Neural crest cell (in vitro differentiated cells): ENCODE data around the gene RAB4A. TPM values are rescaled to one million over a fixed set of nuclear protein-coding genes. Genes with fewer than 3 reads are reported as not detected.
A peak's percentile ranks its signal among the peaks of the same experiment; 100 is the strongest.

Source experiments
- DNase-seq: peaks from one replicate; pipeline ENCODE4 v3.0.0; 2021; ENCODE audit warnings: low read depth, mixed read lengths, low spot score
- H3K27ac Mint-ChIP-seq: one replicate; pipeline ENCODE4 v1.8.0; 2021; ENCODE audit warnings: mild to moderate bottlenecking, mixed read lengths; ENCODE audit not compliant: unreplicated experiment
- H3K27me3 Mint-ChIP-seq: 2 replicates; pipeline ENCODE4 v1.8.0; 2021; ENCODE audit warnings: low read depth, mild to moderate bottlenecking, mixed read lengths
- H3K36me3 Mint-ChIP-seq: 2 replicates; pipeline ENCODE4 v1.8.0; 2021; ENCODE audit warnings: low read depth, mild to moderate bottlenecking, mixed read lengths
- H3K4me1 Mint-ChIP-seq: 2 replicates; pipeline ENCODE4 v1.8.0; 2021; ENCODE audit warnings: mixed read lengths
- H3K4me3 Mint-ChIP-seq: one replicate; pipeline ENCODE4 v1.8.0; 2021; ENCODE audit warnings: mild to moderate bottlenecking, mixed read lengths
- H3K9me3 Mint-ChIP-seq: 2 replicates; pipeline ENCODE4 v1.8.0; 2021; ENCODE audit warnings: mixed read lengths
- CTCF ChIP-seq: fragments of 200-600 bp; sonication (generic); conservative IDR thresholded peaks from 2 replicates; pipeline ENCODE4 v1.5.0; 2021; ENCODE audit warnings: antibody characterized with exemption, mild to moderate bottlenecking
- long read RNA-seq: library from polyadenylated mRNA; unstranded; transcript quantifications from one replicate; pipeline ENCODE4 v2.0.0, GENCODE V29; 2020
- total RNA-seq: library from RNA; stranded (reverse); gene quantifications from 2 replicates; pipeline ENCODE4 v1.2.1, GENCODE V29; 2021

The RAB4A gene
- 67.0 and 69.0 TPM in 2 replicates for total RNA-seq
- long read RNA-seq, transcript RAB4A-201 (8 exons, 2,966 nt) = major isoform, 33 of 35 reads
- long read RNA-seq, partial matches to known transcripts = 1 of 35 reads
- long read RNA-seq, other reads (novel, unspliced or antisense) = 1 of 35 reads

- peak within 1 kb of the TSS; percentile 85 for H3K27ac Mint-ChIP-seq
- H3K9me3 Mint-ChIP-seq = peaks cover 4% of the 10 kb centered on the region
- H3K4me3 Mint-ChIP-seq = peak within 1 kb of the TSS; percentile 95
- H3K4me1 Mint-ChIP-seq = peaks cover 29% of the 10 kb centered on the region
- peaks cover 13% of the 10 kb centered on the region for H3K36me3 Mint-ChIP-seq
- TF ChIP-seq CTCF = no peak
- no peaks in the 10 kb centered on the region for H3K27me3 Mint-ChIP-seq
- peak; percentile 73 for DNase-seq
These were observed at the start of gene RAB4A for GRCh38 chr1:229270547-229271447. Gene RAB4A (plus strand): TSS chr1:229271111. CDS start chr1:229271340, 229 bp downstream.

GRCh38 chr1:229222081-229222480 is 48.8 kb upstream of the RAB4A start:
- no peak overlapping the region for H3K4me3 Mint-ChIP-seq
- DNase-seq = no peak
- no peak overlapping the region for H3K27ac Mint-ChIP-seq
- H3K9me3 Mint-ChIP-seq = no peaks in the 10 kb centered on the region
- H3K36me3 Mint-ChIP-seq = no peaks in the 10 kb centered on the region
- peaks cover 7% of the 10 kb centered on the region for H3K4me1 Mint-ChIP-seq
- TF ChIP-seq CTCF = no peak
- peaks cover 2% of the 10 kb centered on the region for H3K27me3 Mint-ChIP-seq

DNA sequence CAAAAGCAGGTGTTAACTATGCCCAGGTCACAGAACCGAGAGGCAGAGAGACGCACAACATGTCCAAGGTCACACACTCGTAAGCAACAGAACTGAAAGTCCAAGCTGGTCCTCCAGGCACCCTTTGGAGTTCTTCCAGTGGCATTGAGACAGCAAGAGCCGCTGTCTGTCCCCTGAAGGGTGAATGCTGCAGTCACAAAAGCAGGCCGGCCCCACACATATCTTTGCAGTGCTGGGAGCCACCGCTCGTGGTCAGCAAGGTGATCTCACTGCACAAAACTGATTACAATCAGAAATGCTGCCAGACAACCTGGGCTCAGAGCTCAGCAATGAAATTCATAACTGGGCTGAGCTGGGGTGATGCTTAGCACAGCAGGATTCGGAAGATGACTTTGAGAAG is 47.4 kb upstream of the RAB4A start:
- H3K27ac Mint-ChIP-seq = no peak overlapping the region
- no peak for TF ChIP-seq CTCF
- no peaks in the 10 kb centered on the region for H3K9me3 Mint-ChIP-seq
- no peak for DNase-seq
- no peaks in the 10 kb centered on the region for H3K36me3 Mint-ChIP-seq
- H3K27me3 Mint-ChIP-seq = peaks cover 2% of the 10 kb centered on the region
- H3K4me1 Mint-ChIP-seq = peaks cover 12% of the 10 kb centered on the region
- no peak overlapping the region for H3K4me3 Mint-ChIP-seq

- Mint-ChIP-seq H3K4me1 (peaks cover 18% of the 10 kb centered on the region), H3K27ac (no peak overlapping the region), H3K27me3 (peaks cover 2% of the 10 kb centered on the region), H3K9me3 (no peaks in the 10 kb centered on the region), H3K4me3 (no peak overlapping the region), H3K36me3 (no peaks in the 10 kb centered on the region)
- no peak for DNase-seq
- TF ChIP-seq CTCF = no peak
These were observed 46.6 kb upstream of the RAB4A start for GRCh38 chr1:229224308-229224707.

- H3K27me3 Mint-ChIP-seq = peaks cover 2% of the 10 kb centered on the region
- H3K27ac Mint-ChIP-seq = no peak overlapping the region
These were observed 45.6 kb upstream of the RAB4A start for GRCh38 chr1:229225331-229225782.

More at GRCh38 chr1:229225331-229225782, 45.6 kb upstream of the RAB4A start:
- no peaks in the 10 kb centered on the region for H3K9me3 Mint-ChIP-seq
- no peak overlapping the region for H3K4me3 Mint-ChIP-seq
- no peak for DNase-seq
- TF ChIP-seq CTCF = no peak
- no peaks in the 10 kb centered on the region for H3K36me3 Mint-ChIP-seq
- peaks cover 28% of the 10 kb centered on the region for H3K4me1 Mint-ChIP-seq
